ENCODE results near the gene ZNF432. TPM values are rescaled to one million over a fixed set of nuclear protein-coding genes. Genes with fewer than 3 reads are reported as not detected.

ZNF432 gene
- total and polyA plus RNA-seq, 2 of the 13 experiments (the other 11 are each of a cell fraction or from before 2014, with no cell fraction given): 4.1 to 8.7 TPM

DNA sequence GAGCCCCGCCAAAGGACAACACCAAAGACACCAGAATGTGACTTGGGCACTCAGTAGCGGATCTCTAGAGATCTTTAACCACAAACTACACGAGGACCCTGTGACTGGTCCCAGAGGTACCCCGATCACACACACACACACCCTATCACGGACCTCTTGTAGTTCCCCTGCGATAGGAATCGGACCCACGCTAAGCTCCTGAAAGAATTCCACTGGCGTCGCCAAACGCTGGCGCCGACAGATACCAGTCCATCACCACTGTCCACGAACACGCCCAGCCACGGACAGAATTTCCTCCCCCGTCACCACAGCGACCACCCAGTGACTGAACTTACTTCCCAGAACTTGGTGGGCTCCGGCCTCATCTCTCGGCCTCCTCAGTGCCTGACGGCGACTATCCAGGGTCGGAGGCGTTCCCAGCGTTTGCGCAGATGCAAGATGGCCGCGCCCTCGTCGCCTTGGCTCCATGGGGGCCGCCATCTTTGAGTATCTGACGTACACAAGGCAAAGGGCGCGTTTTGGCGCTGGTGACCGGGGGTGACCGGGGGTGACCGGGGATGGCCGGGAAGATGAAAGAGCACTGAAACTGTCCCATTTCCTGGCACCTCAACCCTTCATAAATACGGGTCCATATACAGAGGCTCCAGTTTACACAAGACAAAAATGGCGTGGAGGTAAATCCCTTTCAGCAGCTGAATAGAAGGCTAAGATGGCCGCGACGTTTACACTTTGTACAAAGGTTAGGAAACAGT lies 40.7 kb downstream of the ZNF432 start, which contains the start of gene ZNF615 (continued):
- TF ChIP-seq, protein P1, sequence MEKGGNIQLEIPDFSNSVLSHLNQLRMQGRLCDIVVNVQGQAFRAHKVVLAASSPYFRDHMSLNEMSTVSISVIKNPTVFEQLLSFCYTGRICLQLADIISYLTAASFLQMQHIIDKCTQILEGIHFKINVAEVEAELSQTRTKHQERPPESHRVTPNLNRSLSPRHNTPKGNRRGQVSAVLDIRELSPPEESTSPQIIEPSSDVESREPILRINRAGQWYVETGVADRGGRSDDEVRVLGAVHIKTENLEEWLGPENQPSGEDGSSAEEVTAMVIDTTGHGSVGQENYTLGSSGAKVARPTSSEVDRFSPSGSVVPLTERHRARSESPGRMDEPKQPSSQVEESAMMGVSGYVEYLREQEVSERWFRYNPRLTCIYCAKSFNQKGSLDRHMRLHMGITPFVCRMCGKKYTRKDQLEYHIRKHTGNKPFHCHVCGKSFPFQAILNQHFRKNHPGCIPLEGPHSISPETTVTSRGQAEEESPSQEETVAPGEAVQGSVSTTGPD (CRISPR knock-in tag; IDR thresholded peaks at IDR 0.05): peak; percentile 67; the same call in 1 of the 2 replicates
- TF ChIP-seq SNAPC2 (CRISPR knock-in tag; IDR thresholded peaks at IDR 0.05) (peak; percentile 72; the same call in 1 of the 2 replicates), GABPA (IDR thresholded peaks at IDR 0.05; ENCODE audit: low read depth, low read length) (no peak), GABPA (CRISPR knock-in tag; IDR thresholded peaks at IDR 0.05; ENCODE audit: low read depth) (peak; percentile 73), ZNF230 (CRISPR knock-in tag; IDR thresholded peaks at IDR 0.05) (0 out of 2 replicates have a peak, but pooled peaks have one; percentile 21), ZNF264 (CRISPR knock-in tag; IDR thresholded peaks at IDR 0.05) (peak; percentile 80), ZFP36L1 (CRISPR knock-in tag; IDR thresholded peaks at IDR 0.05) (peak; percentile 82; the same call in 1 of the 2 replicates), HNRNPUL1 (IDR thresholded peaks at IDR 0.05; ENCODE audit: low read depth, low read length) (no peak), U2AF1 (optimal IDR thresholded peaks at IDR 0.05; ENCODE audit: low read depth, low read length) (no peak), NRL (CRISPR knock-in tag; IDR thresholded peaks at IDR 0.05; ENCODE audit: borderline replicate concordance) (peak; percentile 56), ZNF160 (CRISPR knock-in tag; IDR thresholded peaks at IDR 0.05) (peak; percentile 37; the same call in 1 of the 2 replicates), EHMT2 (IDR thresholded peaks at IDR 0.05; ENCODE audit: borderline replicate concordance, low read depth, low read length) (peak; percentile 41; the same call in 1 of the 2 replicates), NR2F6 (IDR thresholded peaks at IDR 0.05) (no peak), NR2F6 (CRISPR knock-in tag; IDR thresholded peaks at IDR 0.05) (peak; percentile 10; the same call in 1 of the 2 replicates), KDM4B (CRISPR knock-in tag; IDR thresholded peaks at IDR 0.05) (0 out of 2 replicates have a peak, but pooled peaks have one; percentile 27), ZKSCAN8 (CRISPR knock-in tag; IDR thresholded peaks at IDR 0.05; ENCODE audit: borderline replicate concordance) (no peak), DMAP1 (CRISPR knock-in tag; IDR thresholded peaks at IDR 0.05) (peak; percentile 51; the same call in 1 of the 2 replicates), SAFB2 (CRISPR knock-in tag; IDR thresholded peaks at IDR 0.05; ENCODE audit: borderline replicate concordance, low read depth) (no peak), SAP130 (CRISPR knock-in tag; IDR thresholded peaks at IDR 0.05; ENCODE audit: low read depth) (peak; percentile 91), ZNF224 (CRISPR knock-in tag; IDR thresholded peaks at IDR 0.05) (0 out of 2 replicates have a peak, but pooled peaks have one; percentile 78), ZNF354B (CRISPR knock-in tag; IDR thresholded peaks at IDR 0.05) (0 out of 2 replicates have a peak, but pooled peaks have one; percentile 29), ZNF703 (CRISPR knock-in tag; IDR thresholded peaks at IDR 0.05; ENCODE audit: borderline replicate concordance) (no peak), FOSL2 (CRISPR knock-in tag; IDR thresholded peaks at IDR 0.05) (peak; percentile 20; the same call in 1 of the 2 replicates)
- TF ChIP-seq, protein P2, sequence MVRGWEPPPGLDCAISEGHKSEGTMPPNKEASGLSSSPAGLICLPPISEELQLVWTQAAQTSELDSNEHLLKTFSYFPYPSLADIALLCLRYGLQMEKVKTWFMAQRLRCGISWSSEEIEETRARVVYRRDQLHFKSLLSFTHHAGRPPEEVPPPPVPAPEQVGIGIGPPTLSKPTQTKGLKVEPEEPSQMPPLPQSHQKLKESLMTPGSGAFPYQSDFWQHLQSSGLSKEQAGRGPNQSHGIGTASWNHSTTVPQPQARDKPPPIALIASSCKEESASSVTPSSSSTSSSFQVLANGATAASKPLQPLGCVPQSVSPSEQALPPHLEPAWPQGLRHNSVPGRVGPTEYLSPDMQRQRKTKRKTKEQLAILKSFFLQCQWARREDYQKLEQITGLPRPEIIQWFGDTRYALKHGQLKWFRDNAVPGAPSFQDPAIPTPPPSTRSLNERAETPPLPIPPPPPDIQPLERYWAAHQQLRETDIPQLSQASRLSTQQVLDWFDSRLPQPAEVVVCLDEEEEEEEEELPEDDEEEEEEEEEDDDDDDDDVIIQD (CRISPR knock-in tag; IDR thresholded peaks at IDR 0.05; ENCODE audit: low read depth): 0 out of 2 replicates have a peak, but pooled peaks have one; percentile 14
- TF ChIP-seq, protein P3, sequence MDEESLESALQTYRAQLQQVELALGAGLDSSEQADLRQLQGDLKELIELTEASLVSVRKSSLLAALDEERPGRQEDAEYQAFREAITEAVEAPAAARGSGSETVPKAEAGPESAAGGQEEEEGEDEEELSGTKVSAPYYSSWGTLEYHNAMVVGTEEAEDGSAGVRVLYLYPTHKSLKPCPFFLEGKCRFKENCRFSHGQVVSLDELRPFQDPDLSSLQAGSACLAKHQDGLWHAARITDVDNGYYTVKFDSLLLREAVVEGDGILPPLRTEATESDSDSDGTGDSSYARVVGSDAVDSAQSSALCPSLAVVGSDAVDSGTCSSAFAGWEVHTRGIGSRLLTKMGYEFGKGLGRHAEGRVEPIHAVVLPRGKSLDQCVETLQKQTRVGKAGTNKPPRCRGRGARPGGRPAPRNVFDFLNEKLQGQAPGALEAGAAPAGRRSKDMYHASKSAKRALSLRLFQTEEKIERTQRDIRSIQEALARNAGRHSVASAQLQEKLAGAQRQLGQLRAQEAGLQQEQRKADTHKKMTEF (CRISPR knock-in tag; IDR thresholded peaks at IDR 0.05): peak; percentile 68; the same call in 1 of the 2 replicates
- TF ChIP-seq, protein P4, sequence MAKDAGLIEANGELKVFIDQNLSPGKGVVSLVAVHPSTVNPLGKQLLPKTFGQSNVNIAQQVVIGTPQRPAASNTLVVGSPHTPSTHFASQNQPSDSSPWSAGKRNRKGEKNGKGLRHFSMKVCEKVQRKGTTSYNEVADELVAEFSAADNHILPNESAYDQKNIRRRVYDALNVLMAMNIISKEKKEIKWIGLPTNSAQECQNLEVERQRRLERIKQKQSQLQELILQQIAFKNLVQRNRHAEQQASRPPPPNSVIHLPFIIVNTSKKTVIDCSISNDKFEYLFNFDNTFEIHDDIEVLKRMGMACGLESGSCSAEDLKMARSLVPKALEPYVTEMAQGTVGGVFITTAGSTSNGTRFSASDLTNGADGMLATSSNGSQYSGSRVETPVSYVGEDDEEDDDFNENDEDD (CRISPR knock-in tag; IDR thresholded peaks at IDR 0.05; ENCODE audit: borderline replicate concordance): peak; percentile 43; the same call in 1 of the 2 replicates
